Rectal smooth muscle tissue (tissue), 1 donor: ENCODE data around the gene C11orf68.
"Not testable (repeated sequence)": the region's sequence is repeated elsewhere in the genome, so short reads cannot be mapped to it uniquely, and the experiment has no call there.

Source experiments
- H3K27ac ChIP-seq: one replicate; pipeline ENCODE4 v1.7.0; 2013; ENCODE audit warnings: low read depth, low read length, inconsistent platforms
- H3K27me3 ChIP-seq: one replicate; pipeline ENCODE4 v1.7.0; 2013; ENCODE audit warnings: low read length; ENCODE audit not compliant: control insufficient read depth, insufficient read depth
- H3K36me3 ChIP-seq: one replicate; pipeline ENCODE4 v1.7.0; 2013; ENCODE audit warnings: low read length; ENCODE audit not compliant: control insufficient read depth, insufficient read depth
- H3K4me1 ChIP-seq: one replicate; pipeline ENCODE4 v1.7.0; 2013; ENCODE audit warnings: low read length; ENCODE audit not compliant: control insufficient read depth, insufficient read depth
- H3K4me3 ChIP-seq: one replicate; pipeline ENCODE4 v1.7.0; 2013; ENCODE audit warnings: low read length
- H3K9ac ChIP-seq: one replicate; pipeline ENCODE4 v1.7.0; 2013; ENCODE audit warnings: low read length

Gene C11orf68

GRCh38 chr11:65952052-65952521 is 33.2 kb upstream of the C11orf68 start:
- Histone ChIP-seq H3K4me1 (no peaks in the 10 kb centered on the region), H3K9ac (no peak overlapping the region), H3K4me3 (no peak overlapping the region), H3K27ac (no peak overlapping the region), H3K27me3 (no peaks in the 10 kb centered on the region), H3K36me3 (no peaks in the 10 kb centered on the region)

GRCh38 chr11:65951641-65952040 is 32.8 kb upstream of the C11orf68 start:
- H3K36me3 ChIP-seq, H3K27ac ChIP-seq, H3K9ac ChIP-seq, H3K4me1 ChIP-seq, H3K4me3 ChIP-seq, H3K27me3 ChIP-seq: not testable (repeated sequence)

- not testable (repeated sequence) for H3K36me3 ChIP-seq, H3K4me1 ChIP-seq, H3K27ac ChIP-seq, H3K4me3 ChIP-seq, H3K9ac ChIP-seq, H3K27me3 ChIP-seq
Measured at GRCh38 chr11:65950711-65951110, 31.8 kb upstream of the C11orf68 start.

DNA sequence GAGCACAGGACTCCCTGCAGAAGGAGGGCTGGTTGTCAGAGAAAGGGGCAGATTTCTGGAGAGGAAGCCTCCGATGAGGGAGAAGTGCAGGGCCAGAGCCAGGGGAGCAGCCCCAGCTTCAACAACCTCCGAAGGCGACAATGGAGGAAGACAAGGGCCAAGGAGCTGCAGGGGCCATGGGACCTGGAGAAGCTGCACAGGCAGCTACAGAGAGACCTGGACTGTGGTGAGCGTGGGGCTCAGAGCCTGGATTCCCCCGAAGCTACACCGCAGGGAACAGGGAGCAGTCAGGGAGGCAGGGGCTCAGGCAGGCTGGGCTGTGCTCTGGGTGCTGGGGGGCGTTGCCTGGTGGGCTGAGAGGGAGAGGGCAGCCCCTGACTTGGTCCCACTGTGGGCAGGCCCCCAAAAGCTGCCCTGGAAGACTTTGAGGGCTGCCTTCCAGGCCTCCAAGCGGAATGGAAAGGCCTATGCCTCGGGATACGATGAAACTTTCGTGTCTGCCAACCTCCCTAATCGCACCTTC is 28.8 kb upstream of the C11orf68 start:
- no peak overlapping the region for H3K27ac ChIP-seq
- H3K4me3 ChIP-seq: no peak overlapping the region

GRCh38 chr11:65947133-65947532 is 28.3 kb upstream of the C11orf68 start:
- Histone ChIP-seq H3K4me3 (no peak overlapping the region), H3K4me1 (no peaks in the 10 kb centered on the region), H3K27me3 (no peaks in the 10 kb centered on the region), H3K27ac (no peak overlapping the region), H3K36me3 (no peaks in the 10 kb centered on the region), H3K9ac (no peak overlapping the region)

More for the DNA sequence above, 28.8 kb upstream of the C11orf68 start:
- Histone ChIP-seq H3K4me1 (no peaks in the 10 kb centered on the region), H3K27me3 (no peaks in the 10 kb centered on the region), H3K36me3 (no peaks in the 10 kb centered on the region), H3K9ac (no peak overlapping the region)

- Histone ChIP-seq H3K4me3 (no peak overlapping the region), H3K4me1 (no peaks in the 10 kb centered on the region), H3K36me3 (no peaks in the 10 kb centered on the region), H3K27ac (no peak overlapping the region), H3K27me3 (no peaks in the 10 kb centered on the region), H3K9ac (no peak overlapping the region)
Measured at GRCh38 chr11:65946655-65947054, 27.8 kb upstream of the C11orf68 start.

GRCh38 chr11:65945941-65946558 is 27.2 kb upstream of the C11orf68 start:
- no peak overlapping the region for H3K9ac ChIP-seq
- H3K4me1 ChIP-seq: no peaks in the 10 kb centered on the region
- H3K36me3 ChIP-seq: no peaks in the 10 kb centered on the region
- H3K27me3 ChIP-seq: no peaks in the 10 kb centered on the region
- H3K4me3 ChIP-seq: no peak overlapping the region
- no peak overlapping the region for H3K27ac ChIP-seq

- Histone ChIP-seq H3K4me3 (no peak within 1 kb of the TSS), H3K27me3 (no peaks in the 10 kb centered on the region), H3K4me1 (no peaks in the 10 kb centered on the region), H3K36me3 (no peaks in the 10 kb centered on the region), H3K27ac (no peak within 1 kb of the TSS), H3K9ac (no peak within 1 kb of the TSS)
Measured at GRCh38 chr11:65945430-65945911, 26.6 kb upstream of the C11orf68 start, which contains the start of gene TSGA10IP. TSGA10IP (plus strand) TSS chr11:65945480; CDS start chr11:65945676, 196 bp downstream.

GRCh38 chr11:65944767-65945166 is 25.9 kb upstream of the C11orf68 start:
- no peak overlapping the region for H3K4me3 ChIP-seq
- no peak overlapping the region for H3K9ac ChIP-seq
- H3K27me3 ChIP-seq: no peaks in the 10 kb centered on the region
- H3K27ac ChIP-seq: no peak overlapping the region
- no peaks in the 10 kb centered on the region for H3K4me1 ChIP-seq
- H3K36me3 ChIP-seq: no peaks in the 10 kb centered on the region

- H3K4me3 ChIP-seq: no peak overlapping the region
- no peaks in the 10 kb centered on the region for H3K27me3 ChIP-seq
- H3K36me3 ChIP-seq: no peaks in the 10 kb centered on the region
- H3K27ac ChIP-seq: no peak overlapping the region
- no peak overlapping the region for H3K9ac ChIP-seq
- H3K4me1 ChIP-seq: no peaks in the 10 kb centered on the region
Measured at GRCh38 chr11:65944191-65944590, 25.3 kb upstream of the C11orf68 start.

GRCh38 chr11:65942531-65942930 is 23.7 kb upstream of the C11orf68 start:
- Histone ChIP-seq H3K9ac (no peak overlapping the region), H3K4me3 (no peak overlapping the region), H3K27ac (no peak overlapping the region), H3K4me1 (no peaks in the 10 kb centered on the region), H3K27me3 (no peaks in the 10 kb centered on the region), H3K36me3 (no peaks in the 10 kb centered on the region)

DNA sequence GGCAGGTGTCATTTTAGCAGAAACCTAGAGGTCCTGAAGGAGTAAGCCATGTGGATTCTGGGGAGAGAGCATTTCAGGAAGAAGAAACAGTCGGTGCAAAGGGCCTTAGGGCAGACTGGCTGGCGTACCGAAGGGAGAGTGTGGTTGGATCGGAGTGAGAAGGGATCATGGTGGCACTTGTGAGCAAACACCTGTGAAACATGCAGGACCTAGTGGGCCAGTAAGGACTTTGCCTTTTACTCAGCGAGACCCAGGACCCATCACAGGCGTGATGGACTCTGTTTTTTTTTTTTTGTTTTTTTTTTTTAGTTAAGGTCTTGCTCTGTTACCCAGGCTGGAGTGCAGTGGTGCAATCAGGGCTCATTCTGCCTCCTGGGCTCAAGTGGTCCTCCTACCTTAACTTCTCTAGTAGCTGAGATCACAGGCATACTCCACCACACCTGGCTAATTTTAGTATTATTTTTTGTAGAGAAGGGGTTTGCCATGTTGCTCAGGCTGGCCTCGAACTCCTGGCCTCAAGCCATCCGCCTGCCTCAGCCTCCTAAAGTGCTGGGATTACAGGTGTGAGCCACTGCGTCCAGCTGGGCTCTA is 23.0 kb upstream of the C11orf68 start:
- no peaks in the 10 kb centered on the region for H3K27me3 ChIP-seq
- no peak overlapping the region for H3K4me3 ChIP-seq
- no peaks in the 10 kb centered on the region for H3K4me1 ChIP-seq
- H3K9ac ChIP-seq: no peak overlapping the region
- H3K36me3 ChIP-seq: no peaks in the 10 kb centered on the region
- H3K27ac ChIP-seq: no peak overlapping the region

DNA sequence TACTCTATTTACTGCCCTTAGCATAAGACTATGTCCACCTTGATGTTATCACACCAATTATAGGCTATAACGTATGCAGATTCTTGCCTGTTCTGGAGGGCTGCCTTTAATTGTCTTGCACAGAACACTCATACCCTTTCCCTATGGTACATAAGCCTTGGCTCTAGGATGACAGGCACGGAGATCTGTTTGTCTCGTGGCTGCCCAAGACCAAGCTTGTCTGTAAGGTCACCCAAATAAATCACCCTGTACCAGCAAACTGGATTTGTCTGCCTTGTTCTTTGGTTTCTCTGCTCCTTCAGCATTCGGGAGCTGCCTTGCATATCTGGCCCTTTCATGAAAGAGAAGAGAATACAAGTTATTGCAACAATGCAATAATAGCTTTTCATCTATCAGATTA is 18.9 kb upstream of the C11orf68 start:
- Histone ChIP-seq H3K9ac (no peak overlapping the region), H3K4me3 (no peak overlapping the region), H3K27ac (no peak overlapping the region), H3K27me3 (no peaks in the 10 kb centered on the region), H3K4me1 (no peaks in the 10 kb centered on the region), H3K36me3 (no peaks in the 10 kb centered on the region)
